Stimulated activated CD8-positive, alpha-beta memory T cell treated with anti-CD3 and anti-CD28 coated beads, Interleukin-7, amount 100 ng/mL, for 1 hour (primary cell): Measurements from ENCODE around the gene TMEM44.
"Not testable (repeated sequence)": the region's sequence is repeated elsewhere in the genome, so short reads cannot be mapped to it uniquely, and the experiment has no call there.

Source experiments
- DNase-seq, 2 donors: peaks; one replicate each; pipeline ENCODE4 v3.0.0-alpha.2; 2020; ENCODE audit warnings: low read depth in 2 of 2

The TMEM44 gene

GRCh38 chr3:194555175-194556062 lies 77.8 kb downstream of the TMEM44 start:
- DNase-seq: no peak

- DNase-seq: no peak
These were observed 78.6 kb downstream of the TMEM44 start for GRCh38 chr3:194554473-194555123.

- DNase-seq: no peak
These were observed 80.8 kb downstream of the TMEM44 start for GRCh38 chr3:194552327-194552949.

- no peak for DNase-seq
These were observed 83.4 kb downstream of the TMEM44 start for GRCh38 chr3:194549853-194550252.

GRCh38 chr3:194548346-194549321 lies 84.6 kb downstream of the TMEM44 start:
- no peak for DNase-seq

GRCh38 chr3:194547042-194547441 lies 86.2 kb downstream of the TMEM44 start:
- no peak for DNase-seq

- DNase-seq: not testable (repeated sequence)
These were observed 87.7 kb downstream of the TMEM44 start for GRCh38 chr3:194545538-194545937.

GRCh38 chr3:194543550-194543949 lies 89.7 kb downstream of the TMEM44 start:
- DNase-seq: no peak

GRCh38 chr3:194541483-194541882 lies 91.7 kb downstream of the TMEM44 start:
- no peak for DNase-seq

GRCh38 chr3:194540274-194540905 lies 92.8 kb downstream of the TMEM44 start:
- no peak for DNase-seq

- no peak for DNase-seq
These were observed 93.7 kb downstream of the TMEM44 start for GRCh38 chr3:194539498-194539897.

GRCh38 chr3:194537732-194538247 lies 95.4 kb downstream of the TMEM44 start:
- no peak for DNase-seq
